HepG2 (cell line): ENCODE results near the gene GJC1. TPM values are rescaled to one million over a fixed set of nuclear protein-coding genes. Genes with fewer than 3 reads are reported as not detected.

Experiments used
- ARHGAP35 ChIP-seq: sonication (generic); formaldehyde crosslinking; IDR thresholded peaks from 2 replicates; pipeline ENCODE4 v1.9.0; 2022; ENCODE audit warnings: mild to moderate bottlenecking, inconsistent platforms, moderate library complexity, missing genetic modification reagents, borderline replicate concordance
- CBX2 ChIP-seq, 2 experiments: fragments of 200-600 bp in 1 of 2; sonication (generic); formaldehyde crosslinking in 1 of 2; IDR thresholded peaks; 2 replicates each; pipeline versions ENCODE4 v1.7.0 to v1.8.1; 2018 to 2022; ENCODE audit warnings: low read depth in 2 of 2, low read length in 1 of 2, mild to moderate bottlenecking in 1 of 2, missing genetic modification reagents in 1 of 2
- HES4 ChIP-seq: sonication (generic); formaldehyde crosslinking; IDR thresholded peaks from 2 replicates; pipeline ENCODE4 v1.9.0; 2021; ENCODE audit warnings: mild to moderate bottlenecking, missing genetic modification reagents, borderline replicate concordance
- HMG20A ChIP-seq: IDR thresholded peaks from 2 replicates; pipeline ENCODE4 v1.6.1; 2016; ENCODE audit warnings: borderline replicate concordance
- HNRNPL ChIP-seq: fragments of 200-400 bp; formaldehyde crosslinking; IDR thresholded peaks from 2 replicates; pipeline ENCODE4 v1.6.1; 2017; ENCODE audit warnings: mild to moderate bottlenecking, low read depth, low read length
- ISX ChIP-seq: sonication (generic); formaldehyde crosslinking; conservative IDR thresholded peaks from 2 replicates; pipeline ENCODE4 v1.5.0; 2020; ENCODE audit warnings: missing genetic modification reagents
- JUND ChIP-seq: sonication (generic); formaldehyde crosslinking; IDR thresholded peaks from 2 replicates; pipeline ENCODE4 v1.8.0; 2022; ENCODE audit warnings: mild to moderate bottlenecking, missing genetic modification reagents
- KAT7 ChIP-seq: IDR thresholded peaks from 2 replicates; pipeline ENCODE4 v1.6.1; 2018; ENCODE audit warnings: borderline replicate concordance, missing compliant biosample characterization
- NONO ChIP-seq, 2 experiments: fragments of 450-650 bp in 1 of 2; sonication (generic) in 1 of 2; formaldehyde crosslinking in 1 of 2; IDR thresholded peaks in 1 of 2; conservative IDR thresholded peaks in 1 of 2; 2 replicates each; pipeline versions ENCODE4 v1.6.1 to v1.8.0; 2017 to 2022; ENCODE audit warnings: mild to moderate bottlenecking in 1 of 2, missing genetic modification reagents in 1 of 2, moderate library complexity in 1 of 2
- NR1H2 ChIP-seq: sonication (generic); formaldehyde crosslinking; IDR thresholded peaks from 2 replicates; pipeline ENCODE4 v1.8.1; 2022; ENCODE audit warnings: low read depth, missing genetic modification reagents, borderline replicate concordance
- REL ChIP-seq: sonication (generic); formaldehyde crosslinking; conservative IDR thresholded peaks from 2 replicates; pipeline ENCODE4 v1.8.0; 2022; ENCODE audit warnings: mild to moderate bottlenecking, missing genetic modification reagents, moderate library complexity
- SAP130 ChIP-seq: IDR thresholded peaks from 2 replicates; pipeline ENCODE4 v1.6.1; 2016; ENCODE audit warnings: low read depth
- SIN3B ChIP-seq: fragments of 150-350 bp; IDR thresholded peaks from 2 replicates; pipeline ENCODE4 v1.6.1; 2014; ENCODE audit warnings: low read length
- SYNCRIP ChIP-seq: fragments of 200-400 bp; formaldehyde crosslinking; IDR thresholded peaks from 2 replicates; pipeline ENCODE4 v1.6.1; 2018; ENCODE audit warnings: mild to moderate bottlenecking, low read depth, low read length; ENCODE audit not compliant: insufficient read depth
- TBX2 ChIP-seq: sonication (generic); formaldehyde crosslinking; IDR thresholded peaks from 2 replicates; pipeline ENCODE4 v1.5.0; 2020; ENCODE audit warnings: missing genetic modification reagents, mild to moderate bottlenecking, borderline replicate concordance
- THYN1 ChIP-seq: sonication (generic); formaldehyde crosslinking; IDR thresholded peaks from 2 replicates; pipeline ENCODE4 v1.8.1; 2023; ENCODE audit warnings: low read depth, mild to moderate bottlenecking, moderate library complexity, missing genetic modification reagents, borderline replicate concordance
- ZFP1 ChIP-seq: IDR thresholded peaks from 2 replicates; pipeline ENCODE4 v1.6.1; 2016
- ZMYM2 ChIP-seq: sonication (generic); formaldehyde crosslinking; IDR thresholded peaks from 2 replicates; pipeline ENCODE4 v1.8.0; 2022; ENCODE audit warnings: mild to moderate bottlenecking, missing genetic modification reagents
- ZNF652 ChIP-seq: IDR thresholded peaks from 2 replicates; pipeline ENCODE4 v1.6.1; 2016; ENCODE audit warnings: low read depth, borderline replicate concordance
- ZNF670 ChIP-seq: sonication (generic); formaldehyde crosslinking; IDR thresholded peaks from 2 replicates; pipeline ENCODE4 v1.8.0; 2022; ENCODE audit warnings: mild to moderate bottlenecking, missing genetic modification reagents, borderline replicate concordance
- ZZZ3 ChIP-seq: sonication (generic); formaldehyde crosslinking; IDR thresholded peaks from 2 replicates; pipeline ENCODE4 v1.4.0; 2020; ENCODE audit warnings: missing genetic modification reagents, mild to moderate bottlenecking, borderline replicate concordance
- polyA plus RNA-seq, 8 experiments: library from polyadenylated mRNA; depleted of rRNA in 3 of 8; stranded (reverse) in 7 of 8; unstranded in 1 of 8; fragments of >200 nt; fragmentation: Illumina TruSeq in 4 of 8; extraction: Trizol in 4 of 8; gene quantifications; 2 replicates each; pipeline versions ENCODE4 v1.2.1 to v1.2.3, GENCODE V29; 2011 to 2016; ENCODE audit warnings: low read depth in 4 of 8, missing spikeins in 1 of 8, mixed read lengths in 1 of 8; ENCODE audit not compliant: insufficient read depth in 1 of 8
- total RNA-seq, 5 experiments: library from RNA; depleted of rRNA; stranded (reverse); fragments of >200 nt; fragmentation: Illumina TruSeq; extraction: Trizol; gene quantifications; 2 replicates each; pipeline ENCODE4 v1.2.3, GENCODE V29; 2016; ENCODE audit warnings: low read depth in 1 of 5
- TF ChIP-seq, protein P1 (sequence below): sonication (generic); formaldehyde crosslinking; IDR thresholded peaks from 2 replicates; pipeline ENCODE4 v1.4.0; 2020; ENCODE audit warnings: missing genetic modification reagents, borderline replicate concordance
- TF ChIP-seq, protein P2 (sequence below): sonication (generic); formaldehyde crosslinking; IDR thresholded peaks from 2 replicates; pipeline ENCODE4 v1.8.1; 2023; ENCODE audit warnings: mild to moderate bottlenecking, missing genetic modification reagents, borderline replicate concordance
- TF ChIP-seq, protein P3 (sequence below): sonication (generic); formaldehyde crosslinking; IDR thresholded peaks from 2 replicates; pipeline ENCODE4 v1.5.0; 2020; ENCODE audit warnings: mild to moderate bottlenecking, missing genetic modification reagents

Gene GJC1
- total and polyA plus RNA-seq, 2 of the 13 experiments (the other 11 are each of a cell fraction or from before 2014, with no cell fraction given) = 1.7 TPM

DNA sequence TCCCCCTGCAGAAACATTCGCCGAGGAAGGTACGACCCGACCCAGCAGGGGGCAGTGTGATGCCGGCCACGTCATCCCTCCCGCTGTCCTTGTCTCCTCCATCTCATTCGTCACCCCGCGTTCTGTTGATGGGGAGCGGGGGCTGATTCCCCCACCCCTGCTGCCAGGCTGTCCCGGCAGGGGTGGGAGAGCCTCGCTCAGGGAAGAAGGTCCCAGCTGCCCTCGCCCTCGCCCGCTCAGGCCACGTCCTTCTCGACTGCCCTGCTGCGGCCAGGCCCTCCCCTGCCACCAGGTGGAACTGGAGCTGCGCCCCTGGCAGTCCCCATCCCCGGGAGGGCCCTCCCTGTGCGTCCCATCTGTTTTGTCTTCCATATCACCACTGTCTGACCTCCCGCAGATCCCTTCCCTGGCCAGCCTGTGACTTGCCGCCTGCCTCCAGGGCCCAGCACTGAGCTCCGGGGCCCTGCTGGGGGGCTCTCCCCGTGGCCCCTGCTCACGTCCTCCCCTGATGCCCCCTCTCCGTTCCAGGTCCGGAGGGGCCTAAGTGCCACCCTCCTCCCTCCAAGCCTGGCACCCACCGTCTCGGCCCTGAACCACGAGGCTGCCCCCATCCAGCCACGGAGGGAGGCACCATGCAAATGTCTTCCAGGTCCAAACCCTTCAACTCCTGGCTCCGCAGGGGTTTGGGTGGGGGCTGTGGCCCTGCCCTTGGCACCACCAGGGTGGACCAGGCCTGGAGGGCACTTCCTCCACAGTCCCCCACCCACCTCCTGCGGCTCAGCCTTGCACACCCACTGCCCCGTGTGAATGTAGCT, 50.7 kb downstream of the GJC1 start (continued):
- TF ChIP-seq, protein P1, sequence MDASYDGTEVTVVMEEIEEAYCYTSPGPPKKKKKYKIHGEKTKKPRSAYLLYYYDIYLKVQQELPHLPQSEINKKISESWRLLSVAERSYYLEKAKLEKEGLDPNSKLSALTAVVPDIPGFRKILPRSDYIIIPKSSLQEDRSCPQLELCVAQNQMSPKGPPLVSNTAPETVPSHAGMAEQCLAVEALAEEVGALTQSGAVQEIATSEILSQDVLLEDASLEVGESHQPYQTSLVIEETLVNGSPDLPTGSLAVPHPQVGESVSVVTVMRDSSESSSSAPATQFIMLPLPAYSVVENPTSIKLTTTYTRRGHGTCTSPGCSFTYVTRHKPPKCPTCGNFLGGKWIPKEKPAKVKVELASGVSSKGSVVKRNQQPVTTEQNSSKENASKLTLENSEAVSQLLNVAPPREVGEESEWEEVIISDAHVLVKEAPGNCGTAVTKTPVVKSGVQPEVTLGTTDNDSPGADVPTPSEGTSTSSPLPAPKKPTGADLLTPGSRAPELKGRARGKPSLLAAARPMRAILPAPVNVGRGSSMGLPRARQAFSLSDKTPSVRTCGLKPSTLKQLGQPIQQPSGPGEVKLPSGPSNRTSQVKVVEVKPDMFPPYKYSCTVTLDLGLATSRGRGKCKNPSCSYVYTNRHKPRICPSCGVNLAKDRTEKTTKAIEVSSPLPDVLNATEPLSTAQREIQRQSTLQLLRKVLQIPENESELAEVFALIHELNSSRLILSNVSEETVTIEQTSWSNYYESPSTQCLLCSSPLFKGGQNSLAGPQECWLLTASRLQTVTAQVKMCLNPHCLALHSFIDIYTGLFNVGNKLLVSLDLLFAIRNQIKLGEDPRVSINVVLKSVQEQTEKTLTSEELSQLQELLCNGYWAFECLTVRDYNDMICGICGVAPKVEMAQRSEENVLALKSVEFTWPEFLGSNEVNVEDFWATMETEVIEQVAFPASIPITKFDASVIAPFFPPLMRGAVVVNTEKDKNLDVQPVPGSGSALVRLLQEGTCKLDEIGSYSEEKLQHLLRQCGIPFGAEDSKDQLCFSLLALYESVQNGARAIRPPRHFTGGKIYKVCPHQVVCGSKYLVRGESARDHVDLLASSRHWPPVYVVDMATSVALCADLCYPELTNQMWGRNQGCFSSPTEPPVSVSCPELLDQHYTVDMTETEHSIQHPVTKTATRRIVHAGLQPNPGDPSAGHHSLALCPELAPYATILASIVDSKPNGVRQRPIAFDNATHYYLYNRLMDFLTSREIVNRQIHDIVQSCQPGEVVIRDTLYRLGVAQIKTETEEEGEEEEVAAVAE (CRISPR knock-in tag) = no peak
- no peak for TF ChIP-seq SIN3B
- no peak for TF ChIP-seq CBX2 (IDR thresholded peaks at IDR 0.05; ENCODE audit: low read depth, low read length)
- TF ChIP-seq CBX2 (CRISPR knock-in tag; IDR thresholded peaks at IDR 0.05; ENCODE audit: low read depth) = no peak
- no peak for TF ChIP-seq HES4
- no peak for TF ChIP-seq REL (CRISPR knock-in tag)
- TF ChIP-seq TBX2 (CRISPR knock-in tag) = no peak
- no peak for TF ChIP-seq ZFP1
- no peak for TF ChIP-seq HMG20A
- TF ChIP-seq ARHGAP35 = 0 out of 2 replicates have a peak, but pooled peaks have one; percentile 15
- no peak for TF ChIP-seq ZNF652
- TF ChIP-seq, protein P2, sequence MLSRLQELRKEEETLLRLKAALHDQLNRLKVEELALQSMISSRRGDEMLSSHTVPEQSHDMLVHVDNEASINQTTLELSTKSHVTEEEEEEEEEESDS (CRISPR knock-in tag) = no peak
- peak; percentile 82 for TF ChIP-seq JUND
- TF ChIP-seq SYNCRIP = no peak
- TF ChIP-seq ZZZ3 (CRISPR knock-in tag) = no peak
- no peak for TF ChIP-seq ISX (CRISPR knock-in tag)
- TF ChIP-seq ZNF670 (CRISPR knock-in tag) = no peak
- no peak for TF ChIP-seq THYN1 (CRISPR knock-in tag)
- TF ChIP-seq, protein P3, sequence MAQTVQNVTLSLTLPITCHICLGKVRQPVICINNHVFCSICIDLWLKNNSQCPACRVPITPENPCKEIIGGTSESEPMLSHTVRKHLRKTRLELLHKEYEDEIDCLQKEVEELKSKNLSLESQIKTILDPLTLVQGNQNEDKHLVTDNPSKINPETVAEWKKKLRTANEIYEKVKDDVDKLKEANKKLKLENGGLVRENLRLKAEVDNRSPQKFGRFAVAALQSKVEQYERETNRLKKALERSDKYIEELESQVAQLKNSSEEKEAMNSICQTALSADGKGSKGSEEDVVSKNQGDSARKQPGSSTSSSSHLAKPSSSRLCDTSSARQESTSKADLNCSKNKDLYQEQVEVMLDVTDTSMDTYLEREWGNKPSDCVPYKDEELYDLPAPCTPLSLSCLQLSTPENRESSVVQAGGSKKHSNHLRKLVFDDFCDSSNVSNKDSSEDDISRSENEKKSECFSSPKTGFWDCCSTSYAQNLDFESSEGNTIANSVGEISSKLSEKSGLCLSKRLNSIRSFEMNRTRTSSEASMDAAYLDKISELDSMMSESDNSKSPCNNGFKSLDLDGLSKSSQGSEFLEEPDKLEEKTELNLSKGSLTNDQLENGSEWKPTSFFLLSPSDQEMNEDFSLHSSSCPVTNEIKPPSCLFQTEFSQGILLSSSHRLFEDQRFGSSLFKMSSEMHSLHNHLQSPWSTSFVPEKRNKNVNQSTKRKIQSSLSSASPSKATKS (CRISPR knock-in tag) = no peak
- no peak for TF ChIP-seq HNRNPL
- TF ChIP-seq ZMYM2 (CRISPR knock-in tag) = no peak
- TF ChIP-seq SAP130 (CRISPR knock-in tag) = peak; percentile 66
- TF ChIP-seq NONO (IDR thresholded peaks at IDR 0.05) = no peak
- peak; percentile 67 for TF ChIP-seq NONO (CRISPR knock-in tag; conservative IDR thresholded peaks at IDR 0.05)
- no peak for TF ChIP-seq KAT7 (CRISPR knock-in tag)
- TF ChIP-seq NR1H2 (CRISPR knock-in tag) = no peak
